HG02642 (cell line): Measurements from ENCODE around the gene ARHGAP29.
"Not testable (repeated sequence)": the region's sequence is repeated elsewhere in the genome, so short reads cannot be mapped to it uniquely, and the experiment has no call there.

Source experiments
- ATAC-seq: cut with Tn5 transposase; IDR thresholded peaks from one replicate; pipeline ENCODE4 v1.9.1; 2021; ENCODE audit warnings: mild to moderate bottlenecking; ENCODE audit not compliant: unreplicated experiment, poor library complexity

Gene ARHGAP29

DNA sequence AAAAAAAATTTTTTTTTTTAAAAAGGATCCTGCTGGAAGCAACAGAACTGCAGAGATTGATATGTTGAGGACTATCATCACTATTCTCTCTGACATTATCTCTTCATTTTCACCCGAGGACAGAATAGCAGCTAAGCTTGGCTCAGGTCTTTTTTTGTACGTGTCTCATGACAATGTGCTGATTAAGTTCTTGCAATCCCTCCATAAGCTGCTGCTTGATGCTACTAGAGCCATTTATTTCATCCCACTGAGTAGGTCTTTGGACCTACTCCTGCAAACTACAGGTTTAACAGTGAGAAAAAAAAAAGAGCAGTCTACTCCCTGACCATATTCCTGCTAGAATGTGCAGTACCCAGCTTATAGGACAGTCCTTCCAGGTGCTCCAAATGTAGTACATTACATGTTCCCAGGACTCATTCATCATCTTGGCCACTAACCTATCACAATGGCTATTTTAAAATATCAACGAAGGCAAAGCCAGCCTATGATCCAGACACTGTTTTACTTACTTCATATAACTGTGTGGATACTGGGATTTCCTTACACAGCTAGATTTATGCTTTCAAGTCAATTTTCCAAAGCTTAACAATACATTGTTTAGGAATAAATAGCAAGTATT lies 54.1 kb downstream of the ARHGAP29 start:
- ATAC-seq, result no peak

DNA sequence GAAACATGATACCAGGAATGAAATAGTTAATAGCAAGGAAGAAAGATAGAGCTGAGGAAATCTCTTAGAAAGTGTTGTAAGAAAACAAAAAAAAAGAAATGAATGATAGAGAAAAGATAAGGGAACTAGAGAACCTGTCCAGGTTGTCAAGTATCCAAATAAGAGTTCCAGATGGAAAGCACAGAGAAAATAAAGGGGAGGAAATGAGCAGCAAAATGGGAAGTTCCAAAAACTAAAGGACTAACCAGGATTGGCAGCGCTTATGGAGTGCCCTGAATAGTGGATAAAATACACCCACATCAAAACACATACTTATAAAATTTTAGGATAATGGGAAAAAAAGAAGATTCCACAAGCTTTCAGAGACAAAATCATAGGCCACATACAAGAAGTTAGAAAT lies 55.2 kb downstream of the ARHGAP29 start:
- no peak for ATAC-seq

GRCh38 chr1:94180650-94181049 lies 56.7 kb downstream of the ARHGAP29 start:
- no peak for ATAC-seq

DNA sequence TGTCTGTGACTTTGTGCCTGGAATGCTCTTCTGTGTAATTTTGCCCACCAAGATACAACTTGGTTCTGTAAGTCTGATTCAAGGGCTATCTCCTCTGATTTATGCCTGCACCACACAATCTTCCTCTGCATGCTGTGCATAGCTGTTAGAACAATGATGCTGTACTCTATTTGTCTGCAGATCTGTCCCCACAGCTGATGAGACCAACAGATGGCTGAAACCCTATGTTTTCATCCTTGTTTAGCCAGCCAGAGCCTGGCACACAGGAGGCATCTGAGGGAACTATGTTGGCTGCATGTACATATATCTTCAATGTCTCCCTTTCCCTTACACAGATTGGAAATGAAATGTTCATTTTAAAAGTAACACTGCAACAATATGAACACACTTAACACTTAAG lies 58.5 kb downstream of the ARHGAP29 start:
- no peak for ATAC-seq

- no peak for ATAC-seq
Measured at GRCh38 chr1:94169126-94169525, 68.3 kb downstream of the ARHGAP29 start.

- no peak for ATAC-seq
Measured at GRCh38 chr1:94165843-94166242, 71.5 kb downstream of the ARHGAP29 start.

- not testable (repeated sequence) for ATAC-seq
Measured at GRCh38 chr1:94164885-94165284, 72.5 kb downstream of the ARHGAP29 start.

DNA sequence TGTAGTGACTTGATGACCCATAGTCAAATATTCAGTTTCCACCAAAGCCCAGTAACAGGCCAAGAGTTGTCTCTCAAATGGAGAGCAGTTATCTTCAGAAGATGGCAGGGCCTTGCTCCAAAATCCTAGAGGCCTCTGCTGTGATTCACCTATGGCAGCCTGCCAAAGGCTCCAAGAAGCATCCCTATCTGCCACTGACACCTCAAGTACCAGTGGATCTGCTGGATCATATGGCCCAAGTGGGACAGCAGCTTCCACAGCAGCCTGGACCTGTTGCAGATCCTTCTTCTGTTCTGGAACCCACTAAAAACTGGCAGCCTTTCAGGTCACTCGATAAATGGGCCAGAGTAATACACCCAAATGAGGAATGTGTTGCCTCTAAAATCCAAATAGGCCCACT lies 73.3 kb downstream of the ARHGAP29 start:
- not testable (repeated sequence) for ATAC-seq

DNA sequence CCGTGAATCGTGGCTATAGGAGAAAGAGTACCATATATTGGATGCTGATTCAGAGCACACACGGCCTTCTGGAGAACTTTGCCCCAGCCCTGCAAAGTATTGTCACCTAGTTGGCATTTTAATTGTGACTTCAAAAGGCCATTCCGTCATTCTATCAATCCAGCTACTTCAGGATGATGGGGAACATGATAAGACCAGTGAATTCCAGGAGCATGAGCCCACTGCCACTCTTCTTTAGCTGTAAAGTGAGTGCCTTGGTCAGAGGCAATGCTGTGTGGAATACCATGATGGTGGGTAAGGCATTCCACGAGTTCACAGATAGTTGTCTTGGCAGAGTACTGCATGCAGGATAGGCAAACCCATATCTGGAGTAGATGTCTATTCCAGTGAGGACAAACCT lies 74.1 kb downstream of the ARHGAP29 start:
- not testable (repeated sequence) for ATAC-seq

- no peak for ATAC-seq
Measured at GRCh38 chr1:94160811-94161210, 76.6 kb downstream of the ARHGAP29 start.

- ATAC-seq, result no peak
Measured at GRCh38 chr1:94156096-94156625, 81.2 kb downstream of the ARHGAP29 start.

- ATAC-seq, result no peak
Measured at GRCh38 chr1:94154989-94155388, 82.4 kb downstream of the ARHGAP29 start.

GRCh38 chr1:94153133-94153532 lies 84.3 kb downstream of the ARHGAP29 start:
- no peak for ATAC-seq

- ATAC-seq, result not testable (repeated sequence)
Measured at GRCh38 chr1:94149166-94149565, 88.2 kb downstream of the ARHGAP29 start.

- ATAC-seq, result no peak
Measured at GRCh38 chr1:94146273-94146672, 91.1 kb downstream of the ARHGAP29 start.

GRCh38 chr1:94144836-94145235 lies 92.5 kb downstream of the ARHGAP29 start:
- no peak for ATAC-seq

DNA sequence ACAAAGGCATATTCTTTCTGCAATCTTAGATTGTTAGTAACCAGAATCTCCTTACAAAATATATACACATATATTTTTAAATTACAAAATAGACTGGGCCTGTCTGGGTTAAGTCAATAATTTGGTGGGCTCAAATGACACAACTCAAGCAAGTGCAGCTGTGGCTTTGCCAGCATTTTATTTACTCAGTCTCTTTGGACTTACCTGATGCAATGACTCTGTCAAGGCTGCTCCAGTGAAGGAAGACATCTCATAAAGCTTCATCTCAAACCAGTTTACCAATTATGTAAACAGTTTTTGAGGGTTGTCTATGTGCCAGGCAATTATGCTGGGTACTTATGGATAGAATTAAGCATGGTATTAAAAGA lies 93.6 kb downstream of the ARHGAP29 start:
- no peak for ATAC-seq

DNA sequence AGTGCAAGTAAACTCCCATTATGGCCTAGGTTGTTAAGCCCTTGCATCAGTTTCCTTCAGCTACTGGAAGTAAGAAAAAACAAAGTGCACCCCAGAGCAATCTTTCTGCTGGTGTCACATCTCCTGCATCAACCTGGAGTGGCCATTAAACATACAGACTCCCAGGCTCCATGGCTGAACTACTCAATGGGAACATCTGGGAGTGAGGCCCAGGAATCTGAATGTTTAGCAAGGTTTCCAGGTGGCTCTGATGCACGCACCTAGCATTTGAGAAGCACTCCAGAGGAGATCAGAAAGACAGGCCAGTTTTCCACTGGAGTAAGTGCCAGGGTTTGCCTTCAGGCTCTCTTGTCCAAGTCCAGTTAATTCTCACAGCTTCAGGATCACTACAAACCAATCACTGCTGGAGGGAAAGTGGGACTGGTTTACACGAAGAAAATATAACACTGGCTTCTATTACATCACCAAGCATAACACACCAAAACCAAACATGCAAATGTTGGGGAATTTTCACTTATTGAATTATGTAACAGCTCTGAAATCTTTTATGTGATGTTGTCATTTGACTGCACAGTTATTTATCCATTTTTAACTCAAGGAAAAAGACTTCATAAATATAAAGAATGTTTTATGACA lies 94.1 kb downstream of the ARHGAP29 start:
- ATAC-seq, result no peak

- no peak for ATAC-seq
Measured at GRCh38 chr1:94142583-94142982, 94.8 kb downstream of the ARHGAP29 start.

- ATAC-seq, result no peak
Measured at GRCh38 chr1:94142022-94142421, 95.4 kb downstream of the ARHGAP29 start.

- ATAC-seq, result no peak
Measured at GRCh38 chr1:94132111-94132510, 105.3 kb downstream of the ARHGAP29 start.
